PC-9 (cell line): ENCODE data around the gene NEK8.

Experiments used
- CTCF ChIP-seq: fragments of 200-600 bp; sonication (generic); conservative IDR thresholded peaks from 2 replicates; pipeline ENCODE4 v1.6.1; 2017; ENCODE audit warnings: mixed run types, antibody characterized with exemption, mild to moderate bottlenecking, moderate library complexity
- EZH2 ChIP-seq: fragments of 200-600 bp; sonication (generic); IDR thresholded peaks from 2 replicates; pipeline ENCODE4 v1.8.0; 2017; ENCODE audit warnings: antibody characterized with exemption, low read depth

GRCh38 chr17:28703552-28704218 is 24.9 kb upstream of the NEK8 start:
- TF ChIP-seq CTCF = no peak
- no peak for TF ChIP-seq EZH2
